ENCODE measurements around the gene HECW1. TPM values are rescaled to one million over a fixed set of nuclear protein-coding genes. Genes with fewer than 3 reads are reported as not detected.

Gene HECW1
- total and polyA plus RNA-seq, 2 experiments from 2014 or later: 11.0 to 21.8 TPM

- TF ChIP-seq ZNF462 (CRISPR knock-in tag; IDR thresholded peaks at IDR 0.05) (no peak), EZH2phosphoT487 (IDR thresholded peaks at IDR 0.05; ENCODE audit: unreplicated experiment) (no peak), REST (IDR thresholded peaks at IDR 0.05; ENCODE audit: unreplicated experiment) (no peak)
These were observed 122.5 kb downstream of the HECW1 start (continued) for GRCh38 chr7:43234968-43235367.

GRCh38 chr7:43240565-43240964, 128.1 kb downstream of the HECW1 start:
- peaks cover 6% of the 10 kb centered on the region for H3K27me3 Mint-ChIP-seq (ENCODE audit: insufficient read depth, low read depth, poor library complexity)
- peaks cover 31% of the 10 kb centered on the region for H3K4me1 Mint-ChIP-seq
- Histone ChIP-seq H3K27ac (ENCODE audit: low read depth) (no peak overlapping the region), H4K20me1 (replicated peaks; ENCODE audit: insufficient read depth) (no peaks in the 10 kb centered on the region), H3K27me3 (ENCODE audit: insufficient read depth) (no peaks in the 10 kb centered on the region), H3K36me3 (ENCODE audit: insufficient read depth) (no peaks in the 10 kb centered on the region), H3F3A (replicated peaks; ENCODE audit: low read depth) (no peaks in the 10 kb centered on the region), H3K4me3 (no peak overlapping the region), H3K4me2 (no peak overlapping the region), H3K79me2 (replicated peaks; ENCODE audit: insufficient read depth) (no peaks in the 10 kb centered on the region), H2AFZ (no peak overlapping the region), H3K9me2 (ENCODE audit: insufficient read depth) (peaks cover 14% of the 10 kb centered on the region), H3K4me1 (ENCODE audit: insufficient read depth) (peaks cover 20% of the 10 kb centered on the region)
- H3K36me3 Mint-ChIP-seq (ENCODE audit: low read depth): no peaks in the 10 kb centered on the region; the same call in 2 of the 3 replicates
- no peaks in the 10 kb centered on the region for H3K9me3 Mint-ChIP-seq
- no peak overlapping the region for H3K4me3 Mint-ChIP-seq
- DNase-seq (ENCODE audit: low spot score) (no peak), ATAC-seq (no peak)
- H3K27ac Mint-ChIP-seq: no peak overlapping the region; the same call in 1 of the 2 replicates
- TF ChIP-seq ZNF331 (CRISPR knock-in tag; IDR thresholded peaks at IDR 0.05; ENCODE audit: low read depth) (no peak), ETS1 (IDR thresholded peaks at IDR 0.05) (no peak), STAT1 (IDR thresholded peaks at IDR 0.05; ENCODE audit: unreplicated experiment) (no peak), EZH2phosphoT487 (IDR thresholded peaks at IDR 0.05; ENCODE audit: unreplicated experiment) (no peak), EZH2 (IDR thresholded peaks at IDR 0.05; ENCODE audit: low read depth, unreplicated experiment) (no peak), ZNF114 (CRISPR knock-in tag; IDR thresholded peaks at IDR 0.05) (no peak), REST (IDR thresholded peaks at IDR 0.05; ENCODE audit: unreplicated experiment) (no peak), JUNB (IDR thresholded peaks at IDR 0.05; ENCODE audit: unreplicated experiment) (no peak)
